ENCODE results near the gene KIF15. TPM values are rescaled to one million over a fixed set of nuclear protein-coding genes. Genes with fewer than 3 reads are reported as not detected.

The KIF15 gene
- total and polyA plus RNA-seq, 11 donors: 0.16 to 3.0 (median 0.65) TPM; not detected in 1

GRCh38 chr3:44772099-44772442, 10.5 kb downstream of the KIF15 start:
- Histone ChIP-seq H3K36me3 (no peaks in the 10 kb centered on the region), H3K4me1 (no peaks in the 10 kb centered on the region), H3K9me3 (peaks cover 0 to 35% (median 10%) of the 10 kb centered on the region in 12 donors), H3K4me3 (no peak overlapping the region), H3K27me3 (no peaks in the 10 kb centered on the region), H3K27ac (no peak overlapping the region)
- TF ChIP-seq CTCF (IDR thresholded peaks at IDR 0.05): no peak
- TF ChIP-seq POLR2A (IDR thresholded peaks at IDR 0.05): no peak
- ATAC-seq: no peak
- intact Hi-C loops (cut with DNase I): no loop called here
- DNase-seq: no peak
- WGBS, 4 donors: 96 to 100% (median 99%) methylated on average over 1 of the region's 1 CpG

DNA sequence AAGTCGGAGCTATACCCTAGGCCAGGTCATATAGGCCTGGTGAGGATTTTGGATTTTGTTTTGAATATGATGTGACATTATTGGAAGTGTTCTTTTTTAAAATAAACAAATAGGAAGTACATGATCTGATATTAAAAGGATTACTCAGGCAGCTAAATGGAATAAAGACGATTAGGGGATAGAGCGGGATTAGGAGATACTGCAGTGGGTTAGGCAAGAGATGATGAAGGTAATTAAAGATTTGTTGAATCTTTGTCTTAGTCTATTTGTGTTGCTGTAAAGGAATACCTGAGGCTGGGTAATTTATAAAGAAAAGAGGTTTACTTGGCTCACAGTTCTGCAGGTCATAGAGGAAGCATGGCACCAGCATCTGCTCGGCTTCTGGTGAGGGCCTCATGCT, 21.3 kb downstream of the KIF15 start:
- 95 to 97% (median 96%) methylated on average over 4 of the region's 4 CpGs for WGBS, 4 donors

GRCh38 chr3:44795197-44795596, 33.6 kb downstream of the KIF15 start:
- Histone ChIP-seq H3K27ac (no peak overlapping the region), H3K4me3 (no peak overlapping the region), H3K9me3 (no peaks in the 10 kb centered on the region), H3K4me1 (no peaks in the 10 kb centered on the region), H3K27me3 (no peaks in the 10 kb centered on the region), H3K36me3 (peaks cover 0 to 8% (median 0%) of the 10 kb centered on the region in 9 donors)
- intact Hi-C loops (cut with DNase I): no loop called here
- DNase-seq (no peak), ATAC-seq (no peak)
- TF ChIP-seq POLR2A (IDR thresholded peaks at IDR 0.05) (no peak), CTCF (IDR thresholded peaks at IDR 0.05) (no peak)
- WGBS, 4 donors: 91 to 96% (median 93%) methylated on average over 4 of the region's 4 CpGs

More for the DNA sequence above, 21.3 kb downstream of the KIF15 start:
- no peak for ATAC-seq
- no peaks in the 10 kb centered on the region for H3K9me3 ChIP-seq
- H3K27me3 ChIP-seq: no peaks in the 10 kb centered on the region
- H3K27ac ChIP-seq: no peak overlapping the region
- no peak for DNase-seq
- H3K4me1 ChIP-seq: no peaks in the 10 kb centered on the region
- TF ChIP-seq CTCF (IDR thresholded peaks at IDR 0.05): no peak
- no peak for TF ChIP-seq POLR2A (IDR thresholded peaks at IDR 0.05)
- H3K36me3 ChIP-seq: peaks cover 0 to 8% (median 0%) of the 10 kb centered on the region in 9 donors
- intact Hi-C loops (cut with DNase I): no loop called here
- no peak overlapping the region for H3K4me3 ChIP-seq

- no peaks in the 10 kb centered on the region for H3K4me1 ChIP-seq
- DNase-seq (no peak), ATAC-seq (no peak)
- H3K36me3 ChIP-seq: peaks cover 0 to 19% (median 0%) of the 10 kb centered on the region in 9 donors
- no peak overlapping the region for H3K27ac ChIP-seq
- no peaks in the 10 kb centered on the region for H3K27me3 ChIP-seq
- intact Hi-C loops (cut with DNase I): no loop called here
- WGBS, 4 donors: 72 to 87% (median 78%) methylated on average over 2 of the region's 2 CpGs
- no peak overlapping the region for H3K4me3 ChIP-seq
- TF ChIP-seq POLR2A (IDR thresholded peaks at IDR 0.05) (no peak), CTCF (IDR thresholded peaks at IDR 0.05) (no peak)
- no peaks in the 10 kb centered on the region for H3K9me3 ChIP-seq
Observed at GRCh38 chr3:44802011-44802410, 40.4 kb downstream of the KIF15 start.

Data from heart left ventricle (tissue), 16 donors.